Raji (cell line): ENCODE data around the gene HIVEP3.

Experiments used
- POLR2A ChIP-seq: IDR thresholded peaks from 2 replicates; pipeline ENCODE4 v1.6.1; 2011; ENCODE audit warnings: low read depth, low read length, control low read depth; ENCODE audit not compliant: insufficient read depth

The HIVEP3 gene

DNA sequence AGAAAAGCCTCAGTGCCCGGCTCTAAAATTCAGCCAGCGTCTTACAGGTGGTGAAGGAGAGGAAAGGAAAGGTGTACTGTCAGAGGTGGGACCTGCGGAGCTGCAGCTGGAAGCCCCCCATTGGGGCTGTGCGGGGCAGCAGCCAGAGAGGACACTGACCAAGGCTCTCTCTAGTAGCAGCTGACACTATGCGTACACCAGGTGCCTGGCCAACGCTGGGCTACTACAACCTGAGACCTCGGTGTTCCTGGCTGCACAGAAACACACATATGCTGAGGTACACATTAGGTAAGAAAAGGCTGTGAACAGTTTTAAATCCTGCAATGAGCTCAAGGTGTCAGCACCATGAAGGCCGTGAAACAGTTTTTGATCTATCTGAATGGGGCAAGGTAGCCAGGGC lies 378.7 kb downstream of the HIVEP3 start:
- TF ChIP-seq POLR2A, result no peak

DNA sequence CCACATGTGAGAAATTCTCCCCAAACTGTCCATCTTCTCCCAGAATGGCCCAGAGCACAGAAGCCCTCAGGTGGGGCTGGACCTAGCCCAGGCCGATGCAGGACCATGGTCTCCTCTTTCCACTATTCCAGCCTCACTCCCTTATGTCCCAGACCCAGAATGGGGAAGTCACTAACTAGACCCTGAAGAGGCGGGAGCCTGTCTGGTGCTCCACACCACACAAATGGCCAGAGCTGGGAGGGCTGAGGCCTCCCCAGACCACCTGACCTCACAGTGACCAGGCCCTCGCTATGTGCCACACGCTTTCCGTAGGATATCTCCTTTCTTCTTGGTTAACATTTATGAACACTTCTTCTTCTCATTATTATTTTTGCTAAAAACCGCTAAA lies 379.3 kb downstream of the HIVEP3 start:
- TF ChIP-seq POLR2A, result no peak

- TF ChIP-seq POLR2A, result no peak
Observed at GRCh38 chr1:41538741-41539417, 379.8 kb downstream of the HIVEP3 start.

DNA sequence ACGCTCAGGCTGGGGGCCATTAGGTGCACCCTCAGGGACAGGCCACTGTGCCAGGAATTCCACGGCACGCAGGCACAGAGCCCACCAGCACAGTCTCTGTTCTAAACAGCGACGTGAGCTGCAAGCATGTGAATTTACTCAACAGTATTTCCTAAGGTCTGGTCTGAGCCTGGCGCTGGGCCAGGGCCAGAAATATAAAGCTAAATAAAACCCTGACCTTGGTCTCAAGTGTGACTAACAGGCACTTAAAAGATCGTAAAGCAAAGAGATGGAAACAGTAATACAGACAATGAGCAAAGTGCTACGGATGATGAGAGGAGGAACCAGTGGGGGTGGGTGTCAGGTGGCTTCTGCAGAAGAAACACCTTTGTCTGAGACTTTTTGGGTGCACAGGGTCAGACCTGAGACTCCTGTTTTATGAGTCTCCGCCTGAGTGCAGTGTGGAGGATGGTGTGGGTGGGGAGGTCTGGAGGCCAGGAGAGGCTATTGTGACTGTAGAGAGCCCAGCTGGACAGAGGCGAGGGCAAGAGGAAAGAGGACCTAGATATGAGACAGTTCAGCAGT lies 380.9 kb downstream of the HIVEP3 start:
- TF ChIP-seq POLR2A, result 0 out of 2 replicates have a peak, but pooled peaks have one; percentile 14

- TF ChIP-seq POLR2A, result 0 out of 2 replicates have a peak, but pooled peaks have one; percentile 23
Observed at GRCh38 chr1:41537251-41537650, 381.5 kb downstream of the HIVEP3 start.

DNA sequence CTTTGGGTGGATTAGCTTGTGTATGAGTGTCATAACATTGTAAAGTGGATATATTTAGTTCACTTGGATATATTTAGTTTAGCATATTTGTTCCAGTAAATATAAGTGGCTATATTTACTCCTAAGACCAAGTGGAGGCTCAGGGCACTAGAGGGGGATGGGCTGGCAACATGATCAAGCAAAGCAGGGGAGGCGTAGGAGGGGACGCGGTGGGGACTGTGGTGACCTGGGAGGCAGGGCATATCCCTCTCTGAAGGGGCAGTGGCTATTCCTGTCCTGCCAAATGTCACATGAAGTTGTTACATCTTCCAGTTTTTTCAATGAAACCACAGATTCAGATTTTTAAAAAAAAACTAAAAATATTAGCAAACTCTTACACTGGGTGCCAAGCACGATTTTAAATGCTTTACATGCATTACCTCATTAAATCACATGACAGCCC lies 382.3 kb downstream of the HIVEP3 start:
- TF ChIP-seq POLR2A, result no peak

DNA sequence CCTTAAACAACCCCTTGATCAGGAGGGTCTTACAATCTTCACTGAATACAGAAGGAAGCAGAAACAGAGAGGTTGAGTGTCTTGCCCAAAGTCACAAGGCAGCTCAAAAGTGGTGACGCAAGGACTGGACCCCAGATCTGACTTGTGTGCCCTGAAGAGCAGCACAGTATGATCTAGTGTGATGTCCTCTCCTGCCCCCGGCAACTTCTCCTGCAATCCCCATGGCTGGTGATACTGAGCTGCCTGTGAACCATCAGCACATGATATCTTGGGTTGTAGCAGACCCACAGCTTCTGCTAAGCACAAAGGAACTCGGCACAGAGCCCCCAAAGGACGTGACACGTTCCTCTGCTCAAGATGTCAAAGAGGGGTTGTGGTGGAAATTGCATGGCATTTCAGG lies 383.0 kb downstream of the HIVEP3 start:
- TF ChIP-seq POLR2A, result no peak

GRCh38 chr1:41535276-41535675 lies 383.4 kb downstream of the HIVEP3 start:
- no peak for TF ChIP-seq POLR2A

- TF ChIP-seq POLR2A, result no peak
Observed at GRCh38 chr1:41534181-41535076, 384.3 kb downstream of the HIVEP3 start.

- no peak for TF ChIP-seq POLR2A
Observed at GRCh38 chr1:41533731-41534080, 385.0 kb downstream of the HIVEP3 start.

GRCh38 chr1:41533016-41533730 lies 385.5 kb downstream of the HIVEP3 start:
- TF ChIP-seq POLR2A, result no peak

- no peak for TF ChIP-seq POLR2A
Observed at GRCh38 chr1:41532206-41532975, 386.3 kb downstream of the HIVEP3 start.

- TF ChIP-seq POLR2A, result no peak
Observed at GRCh38 chr1:41530411-41530810, 388.3 kb downstream of the HIVEP3 start.

GRCh38 chr1:41529621-41530395 lies 388.9 kb downstream of the HIVEP3 start:
- TF ChIP-seq POLR2A, result no peak
